GM12878 (cell line): ENCODE results near the gene USP47. TPM values are rescaled to one million over a fixed set of nuclear protein-coding genes. Genes with fewer than 3 reads are reported as not detected.

Source experiments
- ATF3 ChIP-seq: IDR thresholded peaks from 2 replicates; pipeline ENCODE4 v1.6.1; 2011; ENCODE audit warnings: low read depth, mild to moderate bottlenecking, low read length, moderate library complexity, borderline replicate concordance; ENCODE audit errors: extremely low read depth
- ATF7 ChIP-seq: fragments of 450-650 bp; IDR thresholded peaks from 2 replicates; pipeline ENCODE4 v1.6.1; 2016; ENCODE audit warnings: low read depth, mild to moderate bottlenecking
- BRCA1 ChIP-seq: IDR thresholded peaks from 2 replicates; pipeline ENCODE4 v1.6.1; 2011; ENCODE audit warnings: low read depth, low read length, improper control_type of control experiment
- CEBPB ChIP-seq, 2 experiments: fragments of 150-350 bp in 1 of 2; IDR thresholded peaks; 2 replicates each; pipeline ENCODE4 v1.6.1; 2012 to 2014; ENCODE audit warnings: low read depth in 2 of 2, low read length in 2 of 2, borderline replicate concordance in 1 of 2, inconsistent platforms in 1 of 2
- E2F4 ChIP-seq: IDR thresholded peaks from 2 replicates; pipeline ENCODE4 v1.6.1; 2012; ENCODE audit warnings: low read depth, low read length, improper control_type of control experiment
- ELK1 ChIP-seq: IDR thresholded peaks from 2 replicates; pipeline ENCODE4 v1.6.1; 2012; ENCODE audit warnings: low read depth, low read length, improper control_type of control experiment
- FOXM1 ChIP-seq: IDR thresholded peaks from 2 replicates; pipeline ENCODE4 v1.6.1; 2012; ENCODE audit warnings: low read depth, mild to moderate bottlenecking, inconsistent platforms, low read length, moderate library complexity
- HCFC1 ChIP-seq: fragments of 150-350 bp; IDR thresholded peaks from 2 replicates; pipeline ENCODE4 v1.6.1; 2014; ENCODE audit warnings: low read length
- HDAC6 ChIP-seq: fragments of 200-600 bp; sonication (generic); IDR thresholded peaks from one replicate; pipeline ENCODE4 v1.8.0; 2017; ENCODE audit warnings: antibody characterized with exemption; ENCODE audit not compliant: unreplicated experiment
- NFIC ChIP-seq: IDR thresholded peaks from 2 replicates; pipeline ENCODE4 v1.6.1; 2012; ENCODE audit warnings: low read depth, mild to moderate bottlenecking, inconsistent platforms, low read length, moderate library complexity
- NFYA ChIP-seq: IDR thresholded peaks from 2 replicates; pipeline ENCODE4 v1.6.1; 2011; ENCODE audit warnings: low read depth, mild to moderate bottlenecking, low read length, improper control_type of control experiment, borderline replicate concordance
- PAX8 ChIP-seq: fragments of 450-650 bp; IDR thresholded peaks from 2 replicates; pipeline ENCODE4 v1.6.1; 2017; ENCODE audit warnings: mild to moderate bottlenecking, moderate library complexity
- POLR2AphosphoS5 ChIP-seq: IDR thresholded peaks from 2 replicates; pipeline ENCODE4 v1.6.1; 2011; ENCODE audit warnings: mild to moderate bottlenecking, low read length, inconsistent platforms
- POU2F2 ChIP-seq: IDR thresholded peaks from 3 replicates; pipeline ENCODE4 v1.6.1; 2011; ENCODE audit warnings: low read depth, mild to moderate bottlenecking, low read length, borderline replicate concordance
- RCOR1 ChIP-seq: conservative IDR thresholded peaks from 2 replicates; pipeline ENCODE4 v1.6.1; 2012; ENCODE audit warnings: low read depth, low read length, improper control_type of control experiment
- RFX5 ChIP-seq: IDR thresholded peaks from 2 replicates; pipeline ENCODE4 v1.6.1; 2011; ENCODE audit warnings: low read depth, low read length, improper control_type of control experiment
- SIN3A ChIP-seq: IDR thresholded peaks from 2 replicates; pipeline ENCODE4 v1.6.1; 2012; ENCODE audit warnings: low read depth, low read length, improper control_type of control experiment
- SMARCA5 ChIP-seq: fragments of 450-650 bp; IDR thresholded peaks from 2 replicates; pipeline ENCODE4 v1.6.1; 2017; ENCODE audit warnings: mild to moderate bottlenecking
- STAT3 ChIP-seq: IDR thresholded peaks from 2 replicates; pipeline ENCODE4 v1.6.1; 2011; ENCODE audit warnings: low read depth, low read length, improper control_type of control experiment
- polyA plus RNA-seq, 11 experiments: library from polyadenylated mRNA; depleted of rRNA in 4 of 11; unstranded in 6 of 11; stranded (reverse) in 5 of 11; fragments of >200 nt; fragmentation: Nextera tagmentation in 4 of 11; fragmentation: Illumina TruSeq in 1 of 11; extraction: Ambion mirVana in 4 of 11; extraction: Trizol in 1 of 11; gene quantifications; 1 replicate in 1 of 11; 2 replicates in 10 of 11; pipeline versions ENCODE4 v1.2.1 to v1.2.3, GENCODE V29; 2011 to 2016; ENCODE audit warnings: inconsistent platforms in 2 of 11, missing spikeins in 2 of 11, low read depth in 1 of 11
- total RNA-seq, 4 experiments: library from RNA; depleted of rRNA in 3 of 4; stranded (reverse); fragments of >200 nt in 3 of 4; fragmentation: Illumina TruSeq in 1 of 4; extraction: Trizol in 1 of 4; gene quantifications; 2 replicates each; pipeline versions ENCODE4 v1.2.1 to v1.2.3, GENCODE V29; 2013 to 2021
- TF ChIP-seq, protein P1 (sequence below): fragments of 450-650 bp; formaldehyde crosslinking; IDR thresholded peaks from 2 replicates; pipeline ENCODE4 v1.4.0; 2022; ENCODE audit warnings: mild to moderate bottlenecking, moderate library complexity
- TF ChIP-seq, protein P2 (sequence below): fragments of 150-350 bp; IDR thresholded peaks from 2 replicates; pipeline ENCODE4 v1.6.1; 2014; ENCODE audit warnings: mild to moderate bottlenecking, low read depth, low read length
- TF ChIP-seq, protein P3 (sequence below): IDR thresholded peaks from 2 replicates; pipeline ENCODE4 v1.6.1; 2012; ENCODE audit warnings: low read length, inconsistent platforms

The USP47 gene
- total and polyA plus RNA-seq, 10 of the 15 experiments (the other 5 are each of a cell fraction or from before 2014, with no cell fraction given) = 13.9 to 54.0 (median 31.6) TPM

DNA sequence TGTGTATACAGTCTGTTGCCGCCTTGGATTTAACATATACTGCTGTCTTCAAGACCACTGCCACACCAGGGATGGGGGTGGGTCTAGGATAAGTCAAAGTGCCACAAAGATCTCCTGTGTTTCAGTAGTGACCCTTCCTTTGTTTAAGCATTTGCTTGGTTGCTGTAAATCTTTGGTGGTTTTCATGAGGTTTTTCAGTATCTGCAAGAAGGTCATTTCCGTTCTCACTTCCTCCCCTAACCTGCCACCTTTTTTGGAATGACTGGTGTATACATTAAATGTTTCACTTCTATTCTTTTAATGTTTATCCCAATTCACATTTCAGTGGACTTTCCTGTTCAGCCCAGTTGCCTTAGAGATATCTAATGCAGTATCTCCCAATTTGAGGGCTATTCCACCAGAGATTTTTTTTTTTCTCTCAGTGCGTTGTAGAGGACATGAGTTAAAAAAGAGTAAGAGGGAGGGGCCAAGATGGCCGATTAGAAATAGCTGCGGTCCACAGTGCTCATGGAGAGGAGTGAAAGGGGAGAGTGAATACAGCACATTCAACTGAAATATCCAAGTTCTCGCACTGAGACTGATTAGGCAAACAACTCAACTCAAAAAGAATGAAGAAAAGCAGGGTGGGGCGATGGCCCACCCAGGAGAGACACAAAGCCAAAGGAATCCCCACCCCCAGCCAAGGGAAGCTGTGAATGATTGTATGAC lies 43.2 kb downstream of the USP47 start (continued):
- TF ChIP-seq ATF3 = no peak
- TF ChIP-seq, protein P1, sequence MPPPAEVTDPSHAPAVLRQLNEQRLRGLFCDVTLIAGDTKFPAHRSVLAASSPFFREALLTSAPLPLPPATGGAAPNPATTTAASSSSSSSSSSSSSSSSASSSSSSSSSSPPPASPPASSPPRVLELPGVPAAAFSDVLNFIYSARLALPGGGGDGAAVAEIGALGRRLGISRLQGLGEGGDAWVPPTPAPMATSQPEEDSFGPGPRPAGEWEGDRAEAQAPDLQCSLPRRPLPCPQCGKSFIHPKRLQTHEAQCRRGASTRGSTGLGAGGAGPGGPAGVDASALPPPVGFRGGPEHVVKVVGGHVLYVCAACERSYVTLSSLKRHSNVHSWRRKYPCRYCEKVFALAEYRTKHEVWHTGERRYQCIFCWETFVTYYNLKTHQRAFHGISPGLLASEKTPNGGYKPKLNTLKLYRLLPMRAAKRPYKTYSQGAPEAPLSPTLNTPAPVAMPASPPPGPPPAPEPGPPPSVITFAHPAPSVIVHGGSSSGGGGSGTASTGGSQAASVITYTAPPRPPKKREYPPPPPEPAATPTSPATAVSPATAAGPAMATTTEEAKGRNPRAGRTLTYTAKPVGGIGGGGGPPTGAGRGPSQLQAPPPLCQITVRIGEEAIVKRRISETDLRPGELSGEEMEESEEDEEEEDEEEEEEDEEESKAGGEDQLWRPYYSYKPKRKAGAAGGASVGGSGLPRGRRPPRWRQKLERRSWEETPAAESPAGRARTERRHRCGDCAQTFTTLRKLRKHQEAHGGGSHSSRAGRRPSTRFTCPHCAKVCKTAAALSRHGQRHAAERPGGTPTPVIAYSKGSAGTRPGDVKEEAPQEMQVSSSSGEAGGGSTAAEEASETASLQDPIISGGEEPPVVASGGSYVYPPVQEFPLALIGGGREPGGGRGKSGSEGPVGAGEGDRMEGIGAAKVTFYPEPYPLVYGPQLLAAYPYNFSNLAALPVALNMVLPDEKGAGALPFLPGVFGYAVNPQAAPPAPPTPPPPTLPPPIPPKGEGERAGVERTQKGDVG (CRISPR knock-in tag) = no peak
- TF ChIP-seq RFX5 = no peak
- no peak for TF ChIP-seq HDAC6
- TF ChIP-seq POU2F2 = no peak
- TF ChIP-seq, protein P2, sequence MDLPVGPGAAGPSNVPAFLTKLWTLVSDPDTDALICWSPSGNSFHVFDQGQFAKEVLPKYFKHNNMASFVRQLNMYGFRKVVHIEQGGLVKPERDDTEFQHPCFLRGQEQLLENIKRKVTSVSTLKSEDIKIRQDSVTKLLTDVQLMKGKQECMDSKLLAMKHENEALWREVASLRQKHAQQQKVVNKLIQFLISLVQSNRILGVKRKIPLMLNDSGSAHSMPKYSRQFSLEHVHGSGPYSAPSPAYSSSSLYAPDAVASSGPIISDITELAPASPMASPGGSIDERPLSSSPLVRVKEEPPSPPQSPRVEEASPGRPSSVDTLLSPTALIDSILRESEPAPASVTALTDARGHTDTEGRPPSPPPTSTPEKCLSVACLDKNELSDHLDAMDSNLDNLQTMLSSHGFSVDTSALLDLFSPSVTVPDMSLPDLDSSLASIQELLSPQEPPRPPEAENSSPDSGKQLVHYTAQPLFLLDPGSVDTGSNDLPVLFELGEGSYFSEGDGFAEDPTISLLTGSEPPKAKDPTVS = no peak
- TF ChIP-seq SIN3A = no peak
- peak in 1 of 2 experiments; percentile 55; a peak in 1 of 4 replicates for TF ChIP-seq CEBPB (IDR thresholded peaks at IDR 0.05; ENCODE audit: borderline replicate concordance in 1 of 2, low read depth in 2 of 2, low read length in 2 of 2)
- no peak for TF ChIP-seq POLR2AphosphoS5
- TF ChIP-seq NFYA = no peak
- TF ChIP-seq RCOR1 = no peak
- no peak for TF ChIP-seq E2F4
- TF ChIP-seq, protein P3, sequence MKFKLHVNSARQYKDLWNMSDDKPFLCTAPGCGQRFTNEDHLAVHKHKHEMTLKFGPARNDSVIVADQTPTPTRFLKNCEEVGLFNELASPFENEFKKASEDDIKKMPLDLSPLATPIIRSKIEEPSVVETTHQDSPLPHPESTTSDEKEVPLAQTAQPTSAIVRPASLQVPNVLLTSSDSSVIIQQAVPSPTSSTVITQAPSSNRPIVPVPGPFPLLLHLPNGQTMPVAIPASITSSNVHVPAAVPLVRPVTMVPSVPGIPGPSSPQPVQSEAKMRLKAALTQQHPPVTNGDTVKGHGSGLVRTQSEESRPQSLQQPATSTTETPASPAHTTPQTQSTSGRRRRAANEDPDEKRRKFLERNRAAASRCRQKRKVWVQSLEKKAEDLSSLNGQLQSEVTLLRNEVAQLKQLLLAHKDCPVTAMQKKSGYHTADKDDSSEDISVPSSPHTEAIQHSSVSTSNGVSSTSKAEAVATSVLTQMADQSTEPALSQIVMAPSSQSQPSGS = peak; percentile 89
- TF ChIP-seq BRCA1 = no peak
- TF ChIP-seq ATF7 = peak; percentile 69; the same call in 1 of the 2 replicates
- peak; percentile 73; the same call in 1 of the 2 replicates for TF ChIP-seq FOXM1
- TF ChIP-seq SMARCA5 = peak; percentile 24; the same call in 1 of the 2 replicates
- no peak for TF ChIP-seq HCFC1
- peak; percentile 92 for TF ChIP-seq NFIC
- no peak for TF ChIP-seq STAT3
- no peak for TF ChIP-seq PAX8
- TF ChIP-seq ELK1 = peak; percentile 66; the same call in 1 of the 2 replicates
